ENCODE data around the gene NGB.
"Not testable (repeated sequence)": the region's sequence is repeated elsewhere in the genome, so short reads cannot be mapped to it uniquely, and the experiment has no call there.

Gene NGB

DNA sequence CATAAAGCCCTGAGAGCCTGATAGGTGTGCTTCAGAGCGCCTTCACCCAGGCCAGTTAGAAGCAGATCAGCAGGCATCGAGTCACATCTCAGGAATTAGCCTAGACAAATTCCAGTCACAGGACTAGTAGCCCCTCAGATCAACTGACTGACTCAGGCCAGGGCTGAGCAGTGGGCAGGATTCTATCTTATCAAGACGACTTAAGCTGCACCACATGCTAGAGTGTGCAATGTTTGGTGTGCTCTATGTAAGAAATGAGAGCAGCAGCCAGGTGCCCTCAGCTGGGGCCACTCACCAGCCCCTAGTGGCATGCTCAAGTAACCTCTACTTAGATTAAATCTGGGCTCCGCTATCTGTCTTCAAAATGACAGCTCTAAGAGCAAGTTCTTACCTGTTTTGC, 19.7 kb upstream of the NGB start:
- DNase-seq: no peak

DNA sequence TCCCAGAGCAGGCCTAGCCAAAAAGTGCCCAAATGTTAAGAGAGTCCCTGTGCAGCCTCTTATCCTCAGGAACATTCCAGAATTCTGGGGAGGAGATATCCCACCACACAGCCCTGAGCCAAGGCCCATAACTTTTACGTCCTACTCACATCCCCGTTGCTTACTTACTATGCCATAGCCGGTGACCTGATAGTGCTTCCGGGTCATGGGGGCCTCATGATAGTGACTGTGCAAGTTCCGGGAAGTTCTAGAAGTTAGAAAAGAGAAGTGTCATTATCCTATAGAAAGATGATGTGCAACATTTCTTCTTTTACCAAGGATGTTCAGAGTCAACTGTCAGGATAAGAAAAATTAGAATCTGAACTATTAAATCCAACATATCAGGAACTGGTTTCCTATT, 15.6 kb upstream of the NGB start:
- DNase-seq: no peak

DNA sequence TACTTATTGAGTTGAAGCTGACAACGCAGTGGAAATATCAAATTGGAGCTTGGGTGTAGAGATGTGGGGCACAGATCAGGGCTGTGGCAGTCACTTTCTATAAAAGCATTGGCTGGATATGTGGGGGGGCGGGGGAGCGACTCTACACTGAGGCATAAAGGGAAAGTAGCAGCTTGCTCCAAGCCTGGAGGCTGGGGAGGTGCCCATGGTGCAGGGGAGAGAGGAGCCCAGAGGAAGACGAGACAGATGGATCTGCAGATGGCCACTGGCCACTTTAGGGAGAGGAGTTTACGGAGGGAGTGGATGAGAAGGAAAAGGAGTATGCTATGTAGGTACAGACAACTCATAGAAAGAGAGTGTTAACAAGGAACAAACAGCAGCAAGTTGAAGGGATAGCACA, 13.5 kb upstream of the NGB start:
- DNase-seq: no peak

DNA sequence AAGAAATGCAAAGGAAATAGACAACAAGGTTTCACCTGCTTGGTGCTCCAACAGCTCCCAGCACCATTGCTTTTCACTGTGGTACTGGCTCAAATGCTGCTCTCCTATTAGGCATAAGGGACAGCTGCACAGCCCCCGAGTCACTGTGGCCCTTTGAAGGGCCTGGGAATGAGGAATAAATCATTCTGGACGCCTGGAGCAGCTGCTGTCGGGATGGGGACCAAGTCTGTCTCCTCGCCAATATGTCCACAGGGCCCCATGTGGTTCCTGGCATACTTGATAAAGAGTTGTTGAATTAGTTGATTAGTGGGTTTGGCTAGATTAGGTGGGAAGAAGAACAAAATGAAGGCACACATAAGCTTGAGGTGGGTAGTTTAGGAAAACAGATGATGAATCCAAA, 13.1 kb upstream of the NGB start:
- DNase-seq: no peak

DNA sequence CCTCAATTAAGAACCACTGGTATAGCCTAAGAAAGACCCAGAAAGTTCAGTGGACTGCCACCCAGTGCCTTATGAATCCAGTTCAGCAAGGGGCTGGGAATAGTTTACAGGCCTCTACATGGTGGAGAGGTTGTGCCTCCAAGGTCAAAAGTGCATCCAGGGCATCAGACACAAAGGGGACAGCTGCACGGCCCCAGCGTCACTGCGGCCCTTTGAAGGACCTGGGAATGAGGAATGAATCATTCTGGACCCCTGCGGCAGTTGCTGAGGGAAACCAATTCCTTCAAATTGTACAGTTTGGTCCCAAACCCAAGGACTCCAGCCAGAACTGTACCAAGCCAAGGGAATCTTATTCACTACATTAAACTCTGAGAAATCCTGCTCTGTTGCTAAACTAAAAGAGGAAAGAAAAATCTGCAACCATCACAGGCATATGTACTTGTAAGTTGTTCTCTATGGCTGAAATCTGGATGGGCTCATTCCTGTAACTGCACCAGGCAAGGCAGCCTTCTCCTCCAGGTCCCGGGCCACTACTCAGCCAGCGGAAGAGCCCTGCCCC, 10.9 kb upstream of the NGB start:
- DNase-seq: no peak

DNA sequence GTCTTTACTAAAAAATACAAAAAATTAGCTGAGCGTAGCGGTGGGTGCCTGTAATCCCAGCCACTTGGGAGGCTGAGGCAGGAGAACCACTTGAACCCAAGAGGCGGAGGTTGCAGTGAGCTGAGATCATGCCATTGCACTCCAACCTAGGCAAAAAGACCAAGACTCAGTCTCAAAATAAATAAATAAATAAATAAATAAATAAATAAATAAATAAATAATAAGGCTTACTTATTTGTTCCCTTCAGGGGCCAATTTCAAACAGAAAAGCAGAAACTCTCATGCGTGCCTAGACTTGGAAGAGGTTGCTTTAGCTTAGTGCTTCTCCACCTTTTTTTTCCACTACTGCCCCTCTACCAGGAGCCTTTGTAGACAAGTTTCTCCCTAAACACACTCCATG, 9.9 kb upstream of the NGB start:
- not testable (repeated sequence) for DNase-seq

DNA sequence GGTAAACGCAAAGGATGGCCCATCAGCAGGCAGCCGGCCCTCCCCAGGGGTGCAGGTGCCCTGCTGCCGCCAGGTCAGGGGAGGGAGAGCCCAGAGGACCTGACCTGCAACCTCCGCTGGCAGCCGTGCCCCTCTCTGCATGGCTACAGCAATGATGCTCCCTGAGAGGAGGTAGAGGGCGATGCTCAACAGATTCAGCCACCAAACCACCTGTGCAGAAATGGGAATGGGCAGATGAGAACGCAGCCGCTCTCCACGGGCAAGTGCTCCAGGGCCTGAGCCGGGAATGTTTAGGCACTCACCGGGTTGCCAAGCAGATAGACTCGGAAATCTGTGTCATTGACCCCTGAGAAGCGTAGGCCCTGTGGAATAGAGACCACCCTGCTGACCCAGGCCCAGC, 8.7 kb upstream of the NGB start:
- no peak for DNase-seq

DNA sequence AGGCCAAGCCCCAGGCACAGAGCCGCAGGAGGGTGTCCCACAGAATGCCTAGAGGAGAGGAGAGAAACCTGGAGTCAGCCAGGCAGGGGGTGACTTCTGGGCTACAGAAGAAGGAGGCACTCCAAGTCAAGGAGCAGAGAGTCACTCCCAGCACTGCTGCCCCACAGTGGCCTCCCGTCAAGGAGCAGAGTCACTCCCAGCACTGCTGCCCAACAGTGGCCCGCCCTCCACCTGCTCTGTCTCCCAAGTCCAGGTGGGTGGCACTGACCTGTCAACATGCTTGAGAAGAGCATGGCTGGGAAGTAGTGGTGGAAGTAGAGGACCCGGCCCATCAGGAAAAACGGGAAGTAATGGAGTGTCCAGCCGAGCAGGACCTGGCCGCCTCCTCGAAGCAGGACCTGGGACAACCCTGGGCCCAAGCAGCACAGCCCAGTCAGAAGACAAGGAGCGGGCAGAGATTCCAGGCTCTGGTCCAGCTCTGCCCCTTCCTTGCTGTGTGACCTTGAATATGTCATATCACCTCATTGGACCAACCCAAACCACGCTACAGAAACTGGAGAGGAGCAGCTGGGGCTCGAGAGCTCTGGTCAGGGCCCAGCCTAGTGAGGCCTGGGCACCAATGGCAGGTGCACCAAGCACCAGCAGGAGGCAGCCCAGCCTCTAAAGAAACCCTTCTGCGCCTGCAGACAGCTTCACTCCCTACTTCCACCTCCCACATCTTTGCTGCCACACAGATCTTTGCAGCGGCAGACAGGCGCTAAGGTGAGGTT, 7.6 kb upstream of the NGB start:
- DNase-seq: no peak

DNA sequence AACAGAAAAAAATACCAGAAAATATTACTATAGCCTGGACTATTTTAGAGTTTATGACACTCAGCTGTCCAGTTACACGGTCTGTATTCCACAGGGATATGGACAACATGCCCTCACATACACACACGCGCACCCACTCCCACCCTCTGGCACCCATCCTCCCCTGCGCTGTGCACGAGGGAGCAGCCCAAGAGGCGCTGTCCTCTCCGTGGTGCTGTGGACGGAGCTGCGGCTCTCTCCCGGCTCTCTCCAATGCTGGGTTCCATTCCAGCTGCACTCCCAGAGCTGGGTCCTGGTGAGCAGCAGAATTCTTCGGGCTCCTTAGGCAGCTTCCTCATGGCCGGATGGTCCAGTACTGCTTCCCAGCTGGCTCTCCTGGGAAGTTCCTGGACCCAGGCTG, 6.0 kb upstream of the NGB start:
- no peak for DNase-seq

DNA sequence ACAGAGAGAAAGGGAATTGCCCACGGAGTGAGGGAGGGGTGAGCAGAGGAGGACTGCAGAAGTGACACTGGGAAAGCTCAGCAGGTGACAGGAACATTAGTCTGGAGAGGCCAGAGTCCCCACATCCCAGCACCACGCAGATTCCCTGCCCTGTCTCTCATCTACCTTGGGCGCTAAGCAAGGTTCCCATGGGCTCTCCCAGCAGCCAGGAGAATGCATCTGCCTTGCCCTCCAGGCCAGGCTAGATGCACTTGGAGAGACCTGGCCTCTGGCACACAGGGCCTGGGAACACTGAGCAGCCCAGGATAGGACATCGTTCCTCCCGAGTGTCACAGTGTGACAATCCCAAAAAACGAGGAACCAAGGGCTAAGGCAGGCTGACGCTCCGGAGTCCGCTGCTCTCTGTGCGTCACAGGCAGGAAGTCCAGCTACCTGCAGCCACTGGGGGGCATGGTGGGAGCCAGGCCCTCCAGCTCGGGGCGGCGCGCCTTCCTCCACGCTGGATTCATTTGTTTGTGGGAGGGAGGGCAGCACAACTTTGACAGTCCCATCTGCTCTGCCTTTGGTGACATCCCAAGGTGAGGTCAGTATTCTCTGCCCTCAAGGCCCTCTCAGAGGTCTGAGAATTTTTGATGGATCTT, 5.4 kb upstream of the NGB start:
- DNase-seq: no peak

DNA sequence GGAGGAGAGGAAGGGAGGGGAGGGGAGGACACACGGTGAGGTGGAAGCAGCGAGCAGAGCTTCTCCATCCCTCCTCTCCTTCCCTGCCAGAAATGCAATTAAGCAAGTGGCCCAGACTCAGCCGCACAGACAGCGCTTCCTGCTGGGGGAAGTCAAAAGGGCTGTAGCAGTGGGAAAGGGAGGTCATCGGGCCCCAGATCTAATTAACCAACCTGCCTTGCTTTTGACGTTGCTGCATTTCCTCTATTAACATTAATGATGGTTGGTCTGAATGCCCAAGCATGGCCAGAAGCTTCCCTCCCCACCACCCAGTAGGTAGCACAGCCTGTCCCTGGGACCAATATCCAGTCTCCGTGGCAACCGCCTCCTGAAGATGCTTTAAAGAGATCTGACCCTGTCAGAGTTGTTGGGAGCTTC, 4.6 kb upstream of the NGB start:
- DNase-seq: no peak

DNA sequence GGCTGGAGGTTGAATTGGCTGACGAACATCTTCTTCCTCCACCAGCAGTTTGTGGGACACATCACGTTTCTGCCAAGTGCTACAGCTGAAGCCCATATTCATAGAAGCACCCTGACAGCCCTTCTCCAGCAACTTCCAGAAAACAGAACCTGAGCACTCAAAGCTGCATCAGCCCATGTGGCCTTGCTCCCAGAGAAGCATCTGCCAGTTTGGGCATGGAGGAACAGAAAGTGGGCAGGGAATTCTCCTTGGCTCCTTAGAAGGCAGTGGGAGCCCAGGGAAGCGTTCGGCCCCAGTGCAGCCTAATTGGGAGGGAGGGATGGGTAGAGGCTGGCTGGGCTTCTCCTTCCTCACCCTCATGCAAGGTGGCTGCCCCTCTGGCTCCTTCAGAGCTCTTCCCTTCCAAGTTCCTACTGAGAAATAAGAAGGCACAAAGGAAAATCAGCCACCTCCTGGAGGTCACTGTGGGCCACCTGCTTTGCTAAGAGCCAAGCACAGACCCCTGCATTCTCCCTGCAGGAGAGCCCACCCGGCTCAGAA, 4.1 kb upstream of the NGB start:
- no peak for DNase-seq

DNA sequence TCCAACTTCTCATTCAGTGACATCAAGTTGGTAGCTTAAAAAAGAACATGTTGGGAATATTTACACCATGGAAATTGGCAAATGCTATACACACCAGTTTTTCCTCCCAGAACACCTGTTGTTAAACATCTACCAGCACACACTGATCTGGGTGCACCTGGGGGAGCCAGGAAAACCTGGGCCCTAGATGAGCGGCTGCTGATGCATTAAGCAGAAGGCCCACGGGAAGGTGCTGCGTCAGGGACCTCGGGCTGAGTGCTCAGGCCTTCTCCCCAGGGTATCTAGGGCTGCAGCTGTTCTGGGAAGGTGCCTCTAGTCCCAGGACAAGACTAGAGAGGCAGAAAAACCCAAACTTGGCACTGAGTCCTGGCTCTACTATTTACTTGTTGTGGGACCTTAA, 2.8 kb upstream of the NGB start:
- DNase-seq: no peak

DNA sequence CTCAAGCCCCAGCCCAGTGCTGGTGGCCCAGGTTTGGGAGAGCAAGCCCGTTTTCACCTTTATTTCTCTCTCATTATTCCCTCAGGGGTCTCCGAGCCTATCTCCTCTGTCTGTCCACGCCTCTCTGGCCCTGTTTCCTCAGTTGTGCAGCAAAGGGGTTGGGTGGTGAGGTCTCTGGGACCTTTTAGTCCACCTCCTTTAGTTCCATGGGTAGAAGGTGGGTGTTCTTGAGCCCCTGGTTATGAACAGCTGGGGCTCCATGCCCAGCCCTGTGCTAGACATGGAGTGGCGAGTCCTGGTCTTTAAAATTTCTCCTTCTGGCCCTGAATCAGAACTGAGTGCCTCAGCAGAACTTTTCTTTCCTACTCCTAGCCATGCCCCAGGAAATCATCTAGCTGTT, 1.3 kb upstream of the NGB start:
- no peak for DNase-seq

DNA sequence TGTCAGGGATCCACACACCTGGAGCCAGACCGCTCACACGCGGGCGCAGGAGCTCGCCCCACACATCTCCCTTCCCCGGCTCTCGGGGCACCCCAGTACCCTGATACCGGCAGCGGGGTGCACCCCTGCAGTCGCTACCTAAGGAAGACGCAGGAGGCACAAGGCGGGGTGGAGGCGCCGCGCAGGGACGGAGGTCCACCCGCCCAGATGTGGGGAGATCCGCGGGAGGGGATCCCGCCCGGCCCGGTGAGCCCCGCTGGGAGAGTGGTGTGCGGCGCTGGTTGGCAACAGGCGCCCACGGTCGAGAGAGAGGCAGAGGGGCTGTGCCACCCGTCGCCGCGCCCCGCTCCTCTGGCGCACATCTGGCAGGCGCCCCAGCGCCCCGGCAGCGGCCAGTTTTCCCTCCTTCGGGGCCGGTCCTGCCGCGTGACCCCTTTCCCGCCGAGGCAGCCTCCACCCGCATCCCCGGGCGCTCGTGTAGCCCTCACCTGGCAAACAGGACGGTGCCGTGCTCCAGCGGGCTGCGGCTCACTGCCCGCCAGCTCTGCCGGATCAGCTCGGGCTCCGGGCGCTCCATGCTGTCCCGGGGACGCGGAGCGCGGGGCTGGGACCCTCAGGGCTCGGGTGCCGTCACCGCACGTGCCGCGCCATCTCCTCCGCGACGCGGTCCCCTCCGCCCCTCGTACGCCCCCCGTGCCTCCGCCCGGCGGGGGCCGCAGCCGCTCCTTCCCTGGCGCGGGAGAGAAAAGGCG, 469 bp downstream of the NGB start:
- DNase-seq: no peak

DNA sequence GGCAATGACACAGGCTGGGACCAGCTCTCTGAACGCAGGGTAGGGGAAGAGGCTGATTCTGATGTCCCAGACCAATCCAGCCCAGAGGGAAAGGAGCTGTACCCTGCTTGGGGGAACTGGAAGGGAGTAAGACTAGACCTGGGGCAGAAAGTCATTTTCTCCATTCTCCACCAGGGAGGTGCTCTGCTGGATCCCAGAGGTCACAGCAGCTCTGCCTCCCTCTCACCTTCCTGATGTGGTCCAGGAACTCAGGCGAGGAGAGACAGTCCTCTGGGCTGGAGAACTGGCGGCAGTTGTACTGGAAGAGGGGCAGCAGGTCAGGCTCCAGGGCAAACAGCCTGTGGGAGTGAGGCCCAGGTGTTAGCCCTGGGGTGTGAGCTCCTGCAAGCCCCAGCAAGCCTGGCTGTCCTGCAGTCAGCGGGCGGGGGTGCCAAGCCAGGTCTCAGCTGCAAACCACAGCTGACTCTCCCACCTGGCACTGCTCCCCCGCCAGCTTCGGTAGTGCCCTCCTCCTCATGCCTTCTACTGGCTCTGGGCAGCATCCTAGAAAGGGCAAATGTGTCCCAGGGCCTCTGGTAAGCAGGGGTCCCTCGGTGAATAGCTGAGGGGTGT, 1.9 kb downstream of the NGB start:
- no peak for DNase-seq

DNA sequence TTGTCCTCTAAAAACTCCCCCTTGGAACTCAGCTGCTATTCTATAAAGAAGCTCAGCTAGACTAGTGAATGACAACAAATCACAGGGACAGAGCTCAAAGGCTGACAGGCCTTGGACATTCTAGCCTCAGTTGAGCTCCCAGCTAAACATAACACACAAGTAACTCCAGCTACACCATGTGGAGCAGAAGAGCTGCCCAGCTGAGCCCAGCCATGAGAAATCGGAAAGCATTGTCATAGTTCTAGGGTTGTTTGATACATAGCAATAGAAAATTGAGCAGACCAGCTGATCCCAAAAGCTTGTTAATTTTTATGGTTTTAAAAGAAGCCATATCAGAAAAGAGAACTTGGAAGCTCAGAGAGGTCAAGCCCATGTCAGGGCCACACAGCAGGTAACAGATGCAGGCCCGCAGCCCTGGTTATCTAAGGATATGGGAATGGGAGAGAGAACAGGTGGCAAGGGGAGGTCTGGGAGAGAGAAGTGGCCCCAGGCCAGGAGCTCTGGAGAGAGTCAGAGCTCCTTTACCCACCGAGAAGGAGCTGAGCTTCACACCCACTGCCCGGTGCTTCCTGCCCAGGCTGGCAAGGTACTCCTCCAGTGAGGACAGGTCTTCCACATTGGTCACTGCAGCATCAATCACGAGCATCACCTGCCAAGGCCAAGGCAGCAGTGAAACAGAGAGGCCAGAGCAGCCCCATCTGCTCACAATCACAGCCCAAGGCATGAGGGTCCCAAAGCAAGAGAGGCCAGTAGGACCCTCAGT, 2.9 kb downstream of the NGB start:
- DNase-seq: no peak

DNA sequence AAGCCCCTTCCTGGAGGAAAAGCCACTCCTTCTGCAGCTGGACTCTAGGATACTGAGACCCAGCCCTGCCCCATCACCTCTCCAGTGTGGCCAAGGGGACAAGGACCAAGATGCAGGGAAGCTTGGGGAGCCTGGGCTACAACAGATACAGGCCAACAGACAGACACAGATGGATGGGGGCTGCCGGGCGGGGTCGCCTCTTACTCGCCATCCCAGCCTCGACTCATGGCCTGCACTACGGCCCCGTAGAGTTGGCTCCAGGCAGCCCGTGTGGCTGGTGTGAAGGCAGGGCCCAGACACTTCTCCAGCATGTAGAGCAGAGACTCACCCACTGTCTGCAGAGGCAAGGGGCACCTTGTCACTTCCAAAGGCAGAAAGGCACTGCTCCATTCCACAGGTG, 4.7 kb downstream of the NGB start:
- no peak for DNase-seq

DNA sequence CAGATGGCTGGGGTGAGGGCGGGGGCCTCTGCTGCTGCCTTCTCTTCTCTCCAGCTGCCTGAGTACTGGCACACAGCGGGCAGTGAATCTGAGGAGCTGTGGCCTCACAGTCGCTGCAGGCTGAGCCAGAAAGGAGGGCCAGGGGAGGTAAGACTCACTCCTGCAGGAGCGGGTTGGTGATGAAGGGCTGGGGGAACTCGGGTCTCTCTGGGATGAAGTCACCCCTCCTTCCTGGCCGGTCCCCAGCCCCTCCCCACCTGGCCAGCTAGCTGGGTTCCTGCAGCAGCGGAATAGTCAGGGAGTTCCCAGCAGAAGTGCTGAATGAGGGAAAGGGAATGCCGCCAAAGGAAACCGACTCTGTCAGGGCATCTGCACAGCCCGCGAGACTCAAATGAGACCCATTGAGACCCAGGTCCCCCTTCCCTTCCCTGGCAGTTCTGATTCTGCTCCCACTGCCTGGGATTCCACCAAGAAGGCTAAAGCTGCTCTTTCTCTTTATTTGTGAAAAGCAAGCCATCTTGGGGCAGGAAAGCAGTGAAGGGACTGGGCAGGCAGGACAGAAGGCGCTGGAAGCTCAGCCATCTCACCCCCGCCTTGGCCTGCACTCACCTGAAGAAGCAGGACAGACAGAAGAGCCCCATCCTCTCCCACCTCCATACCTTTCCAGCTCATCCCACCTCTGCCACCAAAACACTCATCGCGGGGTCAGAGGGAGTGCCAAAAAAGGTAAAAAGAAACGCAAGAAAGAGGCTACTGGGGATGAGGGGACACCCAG, 5.3 kb downstream of the NGB start:
- DNase-seq: no peak

DNA sequence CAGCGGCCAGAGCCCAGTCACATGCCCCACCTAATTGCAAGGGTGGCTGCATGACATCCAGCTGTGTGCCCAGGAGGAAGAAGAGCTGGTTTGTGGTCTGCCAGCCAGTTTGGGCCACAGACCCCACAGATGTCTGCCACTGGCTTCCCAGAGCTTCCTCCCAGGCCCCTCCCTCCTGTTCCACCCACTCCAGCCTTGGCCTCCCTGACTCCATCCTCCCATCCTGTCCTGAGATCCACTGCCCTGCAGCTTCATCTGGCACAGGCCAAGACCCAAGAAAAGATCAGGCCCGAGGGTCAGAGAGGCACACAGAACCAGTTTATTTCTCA, 5.9 kb downstream of the NGB start:
- DNase-seq: no peak

DNA sequence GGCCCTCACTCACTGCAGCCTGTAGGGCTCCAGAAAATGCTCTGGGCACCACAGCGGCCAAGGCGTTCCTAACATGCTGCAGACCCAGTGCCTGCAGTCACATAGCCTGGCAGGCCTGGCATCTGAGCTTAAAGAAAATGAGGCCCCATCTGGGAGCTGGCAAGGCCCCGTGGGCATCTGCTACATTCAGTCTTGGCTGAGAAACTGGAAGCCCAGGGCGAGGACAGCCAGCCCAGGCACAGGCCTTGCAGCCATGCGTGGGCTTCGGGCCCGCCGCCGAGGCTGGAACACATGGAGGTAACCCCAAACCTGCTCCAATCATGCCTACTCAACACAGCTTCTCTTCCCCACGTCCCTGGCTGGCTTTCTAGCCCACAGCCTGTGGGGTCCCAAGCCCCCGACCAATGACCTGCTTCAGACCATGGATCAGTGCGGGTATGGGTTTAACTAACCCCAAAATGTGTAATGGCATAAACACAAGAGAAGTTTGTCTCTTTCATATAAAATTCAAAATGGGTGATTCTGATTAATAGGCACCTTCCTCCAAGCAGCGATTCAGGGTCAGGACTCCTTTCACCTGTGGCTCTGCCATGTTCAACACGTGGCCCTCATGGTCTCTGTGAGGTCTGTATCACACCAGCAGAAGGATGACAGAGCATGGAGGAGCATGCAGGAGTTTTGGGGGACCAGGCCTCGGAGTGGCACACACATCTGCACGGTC, 6.4 kb downstream of the NGB start:
- no peak for DNase-seq

Data from CD4-positive, alpha-beta T cell treated with Interleukin-6 for 4 hours (primary cell).